Right lung (tissue), 5 donors: ENCODE data around the gene TTC9. TPM values are rescaled to one million over a fixed set of nuclear protein-coding genes. Genes with fewer than 3 reads are reported as not detected.
"Not testable (repeated sequence)": the region's sequence is repeated elsewhere in the genome, so short reads cannot be mapped to it uniquely, and the experiment has no call there.

Source experiments
- DNase-seq, 2 donors: peaks; one replicate each; pipeline ENCODE4 v3.0.0-alpha.2; 2013
- polyA plus RNA-seq, 5 donors: library from polyadenylated mRNA; unstranded; fragments of 120-200 nt; gene quantifications; one replicate each; pipeline versions ENCODE4 v1.2.1 to v1.2.3, GENCODE V29; 2013; ENCODE audit warnings: inconsistent platforms in 1 of 5, low replicate concordance in 1 of 5; ENCODE audit not compliant: insufficient read length in 5 of 5, insufficient read depth in 1 of 5

The TTC9 gene
- polyA plus RNA-seq, 5 donors, result 8.1 to 10.2 (median 9.7) TPM

GRCh38 chr14:70670992-70671651, 29.4 kb downstream of the TTC9 start:
- no peak for DNase-seq

GRCh38 chr14:70671652-70672644, 30.2 kb downstream of the TTC9 start:
- no peak for DNase-seq

- no peak for DNase-seq
These were observed 35.6 kb downstream of the TTC9 start for GRCh38 chr14:70677341-70677740.

- DNase-seq, result no peak
These were observed 39.0 kb downstream of the TTC9 start for GRCh38 chr14:70680748-70681147.

DNA sequence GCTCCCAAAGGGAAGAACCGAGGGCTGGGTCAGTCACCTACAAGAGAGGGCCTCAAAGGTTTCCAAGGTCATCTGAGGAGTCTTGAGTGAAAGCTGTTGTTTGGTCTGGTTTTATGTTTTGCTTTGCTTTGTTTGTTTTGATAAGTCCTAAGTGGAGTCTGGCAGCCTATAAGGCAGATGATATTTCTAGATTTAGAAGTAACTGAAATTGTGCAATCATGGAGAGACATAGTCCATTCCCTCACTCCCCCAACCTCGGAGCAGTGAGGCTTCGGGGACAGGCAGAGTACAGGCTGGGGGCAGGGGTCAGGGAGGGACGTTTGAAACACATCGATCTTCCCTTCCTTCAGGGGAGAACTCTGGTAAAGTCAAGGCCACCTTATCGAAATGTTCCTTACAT, 42.3 kb downstream of the TTC9 start:
- no peak for DNase-seq

- no peak for DNase-seq
These were observed 43.9 kb downstream of the TTC9 start for GRCh38 chr14:70685474-70686197.

GRCh38 chr14:70692210-70692609, 50.5 kb downstream of the TTC9 start:
- no peak for DNase-seq

- DNase-seq, result no peak
These were observed 54.3 kb downstream of the TTC9 start for GRCh38 chr14:70696026-70696425.

- DNase-seq, result no peak
These were observed 56.0 kb downstream of the TTC9 start for GRCh38 chr14:70697701-70698100.

DNA sequence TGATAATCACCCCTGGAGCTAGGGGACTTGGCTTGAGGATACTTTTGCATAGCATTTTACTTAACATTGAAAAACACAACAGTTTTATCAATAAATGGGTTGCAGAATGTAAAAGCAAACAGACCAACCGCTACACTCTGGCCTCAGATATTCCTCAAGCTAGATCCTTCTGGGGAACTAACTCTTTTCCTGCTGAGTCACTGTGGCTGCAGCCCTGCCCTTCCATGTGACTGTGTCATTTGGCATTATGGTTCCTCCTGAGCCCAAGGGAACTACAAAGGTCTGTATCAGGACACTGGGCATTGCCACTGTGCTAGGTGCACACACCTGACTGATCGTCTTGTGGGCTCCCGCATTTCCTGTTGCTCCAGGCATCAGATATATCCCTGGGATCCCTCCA, 56.6 kb downstream of the TTC9 start:
- no peak for DNase-seq

- no peak for DNase-seq
These were observed 57.9 kb downstream of the TTC9 start for GRCh38 chr14:70699646-70700045.

- no peak for DNase-seq
These were observed 59.4 kb downstream of the TTC9 start for GRCh38 chr14:70700955-70701585.

DNA sequence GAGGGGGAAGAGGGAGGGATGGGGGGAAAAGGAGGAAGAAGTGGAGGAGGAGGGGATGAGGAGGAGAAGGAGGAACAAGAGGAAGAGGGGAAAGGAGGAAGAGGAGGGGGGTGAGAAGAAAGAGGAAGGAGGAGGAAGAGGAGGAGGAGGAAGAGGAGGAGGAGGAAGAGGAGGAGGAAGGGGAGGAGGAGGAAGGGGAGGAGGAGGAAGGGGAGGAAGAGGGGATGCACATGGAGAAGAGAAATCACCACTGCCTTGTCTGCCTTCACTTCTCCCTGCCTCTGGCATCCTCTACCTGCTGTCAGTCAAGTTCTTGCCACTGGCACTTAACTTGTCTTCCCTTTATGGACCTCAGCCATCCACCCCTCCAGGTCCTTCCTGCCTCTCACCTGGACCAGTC, 59.9 kb downstream of the TTC9 start:
- no peak for DNase-seq

GRCh38 chr14:70702161-70702560, 60.4 kb downstream of the TTC9 start:
- DNase-seq, result no peak

DNA sequence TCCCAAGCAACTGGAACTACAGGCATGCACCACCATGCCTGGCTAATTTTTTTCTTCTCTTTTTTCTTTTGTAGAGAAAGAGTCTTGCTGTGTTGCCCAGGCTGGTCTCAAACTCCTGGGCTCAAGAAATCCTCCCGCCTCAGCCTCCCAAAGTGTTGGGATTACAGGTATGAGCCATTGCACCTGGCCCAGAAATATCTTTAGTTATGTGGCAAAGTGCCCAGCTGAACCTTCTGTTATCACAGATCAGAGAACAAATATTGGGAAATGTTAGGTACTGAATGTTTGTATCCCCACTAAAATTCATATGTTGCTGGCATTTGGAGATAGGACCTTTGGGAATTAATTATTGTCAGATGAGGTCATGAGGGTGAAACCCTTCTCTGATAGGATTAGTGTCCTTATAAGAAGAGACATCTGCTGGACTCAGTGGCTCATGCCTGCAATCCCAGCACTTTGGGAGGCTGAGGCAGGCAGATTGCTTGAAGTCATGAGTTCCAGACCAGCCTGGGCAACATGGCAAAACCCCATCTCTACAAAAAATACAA, 62.0 kb downstream of the TTC9 start:
- not testable (repeated sequence) for DNase-seq

GRCh38 chr14:70704960-70705359, 63.2 kb downstream of the TTC9 start:
- no peak for DNase-seq

DNA sequence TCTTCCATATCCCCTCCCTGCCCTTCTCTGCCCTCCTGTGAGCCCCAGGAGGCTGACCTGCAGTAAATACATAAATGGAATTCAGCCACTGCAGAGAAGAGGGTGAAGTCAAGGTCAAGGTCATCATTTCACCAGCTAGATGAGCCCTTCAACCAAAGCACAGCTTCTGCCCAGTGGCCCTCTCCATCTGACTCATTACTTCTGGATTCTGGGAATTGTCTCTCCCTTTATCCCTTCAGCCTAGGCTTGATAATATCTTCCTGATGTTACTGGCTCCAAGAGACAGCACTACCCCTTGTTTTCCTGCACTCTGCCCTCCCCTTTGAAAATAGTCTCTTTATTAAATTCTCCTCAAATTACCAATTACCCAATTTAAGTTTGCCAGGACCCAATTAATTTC, 64.5 kb downstream of the TTC9 start:
- no peak for DNase-seq

- DNase-seq, result no peak
These were observed 65.7 kb downstream of the TTC9 start for GRCh38 chr14:70707138-70708038.

DNA sequence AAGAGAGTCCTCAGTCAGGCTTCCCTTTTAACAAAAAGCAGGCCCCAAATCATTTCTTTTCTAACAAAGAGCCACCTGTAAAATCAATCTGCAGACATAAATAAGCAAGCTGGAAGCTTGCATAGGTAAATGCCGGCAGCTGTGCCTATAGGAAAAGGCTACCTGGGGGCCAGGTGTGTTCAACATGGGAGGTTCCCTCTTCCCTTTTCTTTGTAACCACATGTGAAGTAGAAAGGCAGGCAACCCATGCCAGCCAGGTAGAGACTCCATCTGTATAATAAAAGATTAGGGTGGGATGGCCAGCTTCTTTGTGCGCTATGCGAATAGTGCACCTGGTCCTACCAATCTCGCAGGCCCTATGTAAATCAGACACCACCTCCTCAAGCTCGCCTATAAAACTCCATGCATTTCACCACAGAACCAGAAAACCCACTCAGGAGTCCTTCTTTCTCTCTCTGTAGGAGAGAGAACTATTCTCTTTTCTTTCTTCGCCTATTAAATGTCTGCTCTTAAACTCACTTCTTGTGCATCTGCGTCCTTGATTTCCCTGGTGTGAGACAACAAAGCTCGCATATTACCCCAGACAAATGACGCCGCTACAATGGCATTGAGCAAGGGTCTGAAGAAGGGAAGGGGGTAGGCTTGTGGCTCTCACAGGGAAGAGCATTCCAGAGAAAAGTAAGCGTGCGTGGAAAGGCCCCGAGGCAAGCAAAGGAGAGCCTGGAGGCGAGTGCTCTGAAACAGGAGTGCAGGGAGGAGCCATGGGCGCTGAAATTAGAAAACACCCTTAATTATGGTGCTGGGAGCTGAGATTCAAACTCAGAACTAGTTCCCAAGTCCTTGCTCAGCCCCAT, 67.2 kb downstream of the TTC9 start:
- no peak for DNase-seq
